Measurements from ENCODE around the gene KRTAP3-2. TPM values are rescaled to one million over a fixed set of nuclear protein-coding genes. Genes with fewer than 3 reads are reported as not detected.
A peak's percentile ranks its signal among the peaks of the same experiment; 100 is the strongest.

KRTAP3-2 gene
- total RNA-seq, 8 experiments from 2014 or later: 0.47 to 1.0 TPM; not detected in 6

DNA sequence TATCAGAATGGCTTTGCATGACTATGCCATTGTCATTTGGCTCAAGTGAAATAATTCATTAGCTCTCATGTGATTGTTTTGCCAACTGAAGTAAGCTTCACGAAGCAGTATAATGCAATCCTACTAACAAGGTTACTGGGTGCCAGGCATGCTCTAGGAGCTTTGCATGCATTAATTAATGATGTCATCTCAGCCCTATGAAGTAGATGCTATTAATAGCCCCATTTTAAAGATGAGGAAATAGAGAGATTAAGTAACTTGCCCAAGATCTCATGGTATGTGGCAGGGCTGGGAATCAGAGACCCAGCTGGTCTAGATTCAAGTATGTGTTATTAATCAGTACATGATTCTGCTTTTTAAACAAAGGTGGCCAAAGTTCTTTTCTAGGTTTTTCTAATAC, 47.0 kb downstream of the KRTAP3-2 start:
- in situ Hi-C loops (cut with MboI; ENCODE audit: low pct_unique_long_range_greater_than_20kb in 2 of 9, low sequenced_read_pairs in 9 of 9, unreplicated experiment in 9 of 9): no loop called here
- Histone ChIP-seq H3K27ac (no peak overlapping the region), H3K4me1 (replicated peaks in 1 of 2) (peaks cover 18 to 19% of the 10 kb centered on the region in 2 donors), H3K4me3 (no peak overlapping the region)
- 0 to 73% (median 37%) methylated on average over 1 of the region's 1 CpG; no CpG with 5 or more reads in 2 of the 10 experiments for WGBS, 10 experiments
- ATAC-seq (replicated peaks in 6 of 8): peak; percentile 33 to 84 (median 64)

DNA sequence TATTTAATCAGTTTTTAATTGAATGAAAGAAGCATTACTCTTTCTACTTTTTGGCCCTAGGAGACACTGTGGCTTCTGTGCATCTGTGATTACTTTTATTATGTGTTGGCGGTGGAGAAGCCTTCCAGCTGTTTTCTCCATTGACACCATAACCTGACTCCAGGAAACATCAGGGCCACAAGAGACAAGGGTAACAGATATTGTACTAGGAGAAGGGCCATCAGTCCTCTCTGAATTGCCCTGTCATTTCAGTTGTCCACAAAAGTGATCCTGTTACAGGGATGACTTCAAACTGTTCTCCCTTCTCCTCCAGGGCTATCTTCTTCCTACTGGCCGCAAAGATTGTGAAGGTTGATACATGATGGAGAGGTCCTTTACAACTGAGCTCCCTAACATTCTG, 47.6 kb downstream of the KRTAP3-2 start:
- no peak overlapping the region for H3K4me3 ChIP-seq
- ATAC-seq (replicated peaks in 6 of 8): no peak
- peaks cover 14 to 16% of the 10 kb centered on the region in 2 donors for H3K4me1 ChIP-seq (replicated peaks in 1 of 2)
- 65 to 100% (median 93%) methylated on average over 1 to 2 of the region's 2 CpGs; no CpG with 5 or more reads in 1 of the 10 experiments for WGBS, 10 experiments
- no peak overlapping the region for H3K27ac ChIP-seq
- in situ Hi-C loops (cut with MboI; ENCODE audit: low pct_unique_long_range_greater_than_20kb in 2 of 9, low sequenced_read_pairs in 9 of 9, unreplicated experiment in 9 of 9): no loop called here

DNA sequence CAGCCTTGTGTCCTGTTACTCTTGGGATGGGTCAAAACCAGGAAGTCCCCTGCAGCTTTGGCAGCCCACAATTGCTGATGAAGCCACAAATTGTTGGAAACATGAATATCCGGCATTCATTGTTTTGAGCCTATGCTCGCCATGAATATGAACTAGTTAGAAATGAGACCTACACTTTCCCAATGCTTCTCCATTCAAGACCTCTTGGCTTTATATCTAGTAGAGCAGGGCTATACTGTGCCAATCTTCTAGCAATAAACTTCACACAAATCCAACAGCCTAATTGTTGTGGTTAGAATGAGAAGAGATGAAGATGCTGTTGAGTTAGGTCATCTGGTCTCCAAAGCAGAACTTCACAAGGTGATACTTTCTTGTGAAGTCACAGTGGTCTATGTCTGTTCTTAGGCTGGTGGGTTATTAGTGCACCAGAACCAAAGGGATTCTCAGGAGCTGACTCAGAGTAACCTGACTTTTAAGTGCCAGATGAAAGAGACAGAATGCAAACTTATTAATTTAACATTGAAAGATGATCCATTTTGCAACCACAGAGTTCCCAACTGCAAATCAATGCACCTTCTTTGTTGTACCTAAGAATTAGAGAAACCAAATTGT, 48.6 kb downstream of the KRTAP3-2 start:
- in situ Hi-C loops (cut with MboI; ENCODE audit: low pct_unique_long_range_greater_than_20kb in 2 of 9, low sequenced_read_pairs in 9 of 9, unreplicated experiment in 9 of 9): no loop called here
- Histone ChIP-seq H3K27ac (no peak overlapping the region), H3K4me1 (replicated peaks in 1 of 2) (peaks cover 5 to 8% of the 10 kb centered on the region in 2 donors), H3K4me3 (no peak overlapping the region)
- WGBS, 10 experiments: 80 to 100% (median 100%) methylated on average over 1 to 2 of the region's 2 CpGs; no CpG with 5 or more reads in 3 of the 10 experiments
- no peak for ATAC-seq (replicated peaks in 6 of 8)

GRCh38 chr17:40950176-40950575, 49.5 kb downstream of the KRTAP3-2 start:
- in situ Hi-C loops (cut with MboI; ENCODE audit: low pct_unique_long_range_greater_than_20kb in 2 of 9, low sequenced_read_pairs in 9 of 9, unreplicated experiment in 9 of 9): no loop called here
- no peak for ATAC-seq (replicated peaks in 6 of 8)
- Histone ChIP-seq H3K4me1 (replicated peaks in 1 of 2) (peaks cover 5 to 8% of the 10 kb centered on the region in 2 donors), H3K4me3 (no peak overlapping the region), H3K27ac (no peak overlapping the region)
- WGBS, 10 experiments: 52 to 100% (median 71%) methylated on average over 2 to 7 of the region's 7 CpGs

DNA sequence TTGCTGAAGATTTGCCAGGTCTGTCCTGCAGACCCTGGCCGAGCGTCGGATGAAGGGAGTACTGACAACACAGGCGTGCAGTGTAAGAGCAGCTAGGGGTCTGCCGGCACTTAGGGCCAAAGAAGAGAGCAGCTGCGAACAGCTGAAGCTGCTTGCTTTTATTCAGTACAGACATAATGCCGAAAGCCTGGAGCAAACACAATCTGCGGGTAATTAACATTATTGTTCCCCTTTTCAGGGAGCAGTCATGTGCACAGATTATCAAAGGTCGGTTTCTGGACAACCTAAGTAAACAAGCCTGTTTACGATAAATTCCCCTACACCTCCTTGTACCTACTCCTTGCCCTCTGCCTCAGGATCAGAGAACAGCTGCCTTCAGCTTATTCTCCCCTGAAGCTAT, 50.3 kb downstream of the KRTAP3-2 start:
- in situ Hi-C loops (cut with MboI; ENCODE audit: low pct_unique_long_range_greater_than_20kb in 2 of 9, low sequenced_read_pairs in 9 of 9, unreplicated experiment in 9 of 9): no loop called here
- Histone ChIP-seq H3K4me3 (no peak overlapping the region), H3K27ac (no peak overlapping the region), H3K4me1 (replicated peaks in 1 of 2) (peaks cover 5 to 8% of the 10 kb centered on the region in 2 donors)
- 0 to 61% (median 19%) methylated on average over 1 to 9 of the region's 10 CpGs; no CpG with 5 or more reads in 2 of the 10 experiments for WGBS, 10 experiments
- peak in 5 of 8 experiments; percentile 69 to 81 (median 79) for ATAC-seq (replicated peaks in 6 of 8)

Other genes starting within 250 kb of the KRTAP3-2 start
- gene KRT25, start 244.6 kb downstream of the KRTAP3-2 start, total RNA-seq: not detected
- gene KRT26, start 227.7 kb downstream of the KRTAP3-2 start, total RNA-seq: under 1 TPM in 1 of 8 experiments, not detected in 7; 0.28 TPM
- under 1 TPM in 1 of 8 experiments, not detected in 7; 0.66 TPM for gene KRT27, start 217.4 kb downstream of the KRTAP3-2 start, total RNA-seq
- gene KRT28, start 199.9 kb downstream of the KRTAP3-2 start, total RNA-seq: under 1 TPM in 1 of 8 experiments, not detected in 7; 0.08 TPM
- 10 to 100 TPM; 15.4 to 62.1 (median 27.3) TPM for gene KRT10, start 177.3 kb downstream of the KRTAP3-2 start, total RNA-seq
- 1 to 10 TPM in 4 of 8 experiments, under 1 TPM in 2, not detected in 2; 0.21 to 2.7 (median 1.1) TPM for gene KRT12, start 132.7 kb downstream of the KRTAP3-2 start, total RNA-seq
- under 1 TPM in 3 of 8 experiments, not detected in 5; 0.09 to 0.43 (median 0.31) TPM for gene KRT20, start 114.7 kb downstream of the KRTAP3-2 start, total RNA-seq
- gene KRT23, start 62.3 kb downstream of the KRTAP3-2 start, total RNA-seq: 1 to 10 TPM in 1 of 8 experiments, under 1 TPM in 2, not detected in 5; 0.36 to 1.2 (median 0.66) TPM
- under 1 TPM in 1 of 8 experiments, not detected in 7; 0.59 TPM for gene KRT39, start 33.0 kb downstream of the KRTAP3-2 start, total RNA-seq
- gene KRT40, start 15.6 kb downstream of the KRTAP3-2 start, total RNA-seq: under 1 TPM in 1 of 8 experiments, not detected in 7; 0.19 TPM
- under 1 TPM in 2 of 8 experiments, not detected in 6; 0.33 to 0.47 TPM for gene KRTAP3-3, start 5.7 kb downstream of the KRTAP3-2 start, total RNA-seq
- gene KRTAP3-1, start 9.2 kb upstream of the KRTAP3-2 start, total RNA-seq: not detected
- gene KRTAP1-5, start 27.3 kb upstream of the KRTAP3-2 start, total RNA-seq: not detected
- not detected for gene KRTAP1-4, start 30.3 kb upstream of the KRTAP3-2 start, total RNA-seq
- under 1 TPM in 4 of 8 experiments, not detected in 4; 0.25 to 0.56 (median 0.46) TPM for gene KRTAP1-3, start 35.0 kb upstream of the KRTAP3-2 start, total RNA-seq
- gene KRTAP1-1, start 41.5 kb upstream of the KRTAP3-2 start, total RNA-seq: not detected
- gene KRTAP2-1, start 47.4 kb upstream of the KRTAP3-2 start, total RNA-seq: under 1 TPM in 1 of 8 experiments, not detected in 7; 0.71 TPM
- gene KRTAP2-2, start 55.3 kb upstream of the KRTAP3-2 start, total RNA-seq: not detected
- gene KRTAP2-3, start 60.2 kb upstream of the KRTAP3-2 start, total RNA-seq: under 1 TPM in 1 of 8 experiments, not detected in 7; 0.33 TPM
- not detected for gene KRTAP2-4, start 66.0 kb upstream of the KRTAP3-2 start, total RNA-seq
- under 1 TPM in 1 of 8 experiments, not detected in 7; 0.52 TPM for gene KRTAP4-7, start 84.2 kb upstream of the KRTAP3-2 start, total RNA-seq
- gene KRTAP4-8, start 98.2 kb upstream of the KRTAP3-2 start, total RNA-seq: under 1 TPM in 2 of 8 experiments, not detected in 6; 0.25 to 0.33 TPM
- under 1 TPM in 1 of 8 experiments, not detected in 7; 0.47 TPM for gene KRTAP4-16, start 102.3 kb upstream of the KRTAP3-2 start, total RNA-seq
- under 1 TPM in 3 of 8 experiments, not detected in 5; 0.33 to 0.41 (median 0.38) TPM for gene KRTAP4-9, start 105.5 kb upstream of the KRTAP3-2 start, total RNA-seq
- under 1 TPM in 2 of 8 experiments, not detected in 6; 0.18 to 0.38 TPM for gene KRTAP4-11, start 118.5 kb upstream of the KRTAP3-2 start, total RNA-seq
- under 1 TPM in 2 of 8 experiments, not detected in 6; 0.38 to 0.41 TPM for gene KRTAP4-12, start 124.3 kb upstream of the KRTAP3-2 start, total RNA-seq
- under 1 TPM in 2 of 8 experiments, not detected in 6; 0.17 to 0.47 TPM for gene KRTAP4-6, start 140.6 kb upstream of the KRTAP3-2 start, total RNA-seq
- not detected for gene KRTAP4-5, start 149.9 kb upstream of the KRTAP3-2 start, total RNA-seq
- under 1 TPM in 1 of 8 experiments, not detected in 7; 0.18 TPM for gene KRTAP4-4, start 160.8 kb upstream of the KRTAP3-2 start, total RNA-seq
- not detected for gene KRTAP4-3, start 168.3 kb upstream of the KRTAP3-2 start, total RNA-seq
- not detected for gene KRTAP4-2, start 178.3 kb upstream of the KRTAP3-2 start, total RNA-seq
- not detected for gene KRTAP4-1, start 185.0 kb upstream of the KRTAP3-2 start, total RNA-seq
- gene KRTAP9-1, start 190.0 kb upstream of the KRTAP3-2 start, total RNA-seq: not detected
- gene KRTAP9-2, start 226.7 kb upstream of the KRTAP3-2 start, total RNA-seq: under 1 TPM in 1 of 8 experiments, not detected in 7; 0.85 TPM
- under 1 TPM in 1 of 8 experiments, not detected in 7; 0.21 TPM for gene KRTAP9-3, start 232.5 kb upstream of the KRTAP3-2 start, total RNA-seq
- gene KRTAP9-8, start 238.1 kb upstream of the KRTAP3-2 start, total RNA-seq: not detected
- gene KRTAP9-4, start 249.8 kb upstream of the KRTAP3-2 start, total RNA-seq: not detected